ENCODE data around the gene GCA. TPM values are rescaled to one million over a fixed set of nuclear protein-coding genes. Genes with fewer than 3 reads are reported as not detected.

The GCA gene
- total RNA-seq, 1 experiment from 2014 or later: 16.8 TPM

DNA sequence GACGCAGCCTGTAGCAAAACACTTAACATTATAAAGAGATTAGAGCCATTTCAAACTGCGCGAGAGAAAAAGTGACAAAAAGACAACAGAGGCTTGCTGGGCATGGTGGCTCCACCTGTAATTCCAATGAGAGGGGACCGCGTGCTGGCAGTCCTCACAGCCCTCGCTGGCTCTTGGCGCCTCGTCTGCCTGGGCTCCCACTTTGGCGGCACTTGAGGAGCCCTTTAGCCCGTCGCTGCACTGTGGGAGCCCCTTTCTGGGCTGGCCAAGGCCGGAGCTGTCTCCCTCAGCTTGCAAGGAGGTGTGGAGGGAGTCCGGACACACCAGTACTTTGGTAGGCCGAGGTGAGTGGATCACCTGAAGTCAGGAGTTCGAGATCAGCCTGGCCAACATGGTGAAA is 16.1 kb upstream of the GCA start:
- no peak for DNase-seq (ENCODE audit: low spot score)

DNA sequence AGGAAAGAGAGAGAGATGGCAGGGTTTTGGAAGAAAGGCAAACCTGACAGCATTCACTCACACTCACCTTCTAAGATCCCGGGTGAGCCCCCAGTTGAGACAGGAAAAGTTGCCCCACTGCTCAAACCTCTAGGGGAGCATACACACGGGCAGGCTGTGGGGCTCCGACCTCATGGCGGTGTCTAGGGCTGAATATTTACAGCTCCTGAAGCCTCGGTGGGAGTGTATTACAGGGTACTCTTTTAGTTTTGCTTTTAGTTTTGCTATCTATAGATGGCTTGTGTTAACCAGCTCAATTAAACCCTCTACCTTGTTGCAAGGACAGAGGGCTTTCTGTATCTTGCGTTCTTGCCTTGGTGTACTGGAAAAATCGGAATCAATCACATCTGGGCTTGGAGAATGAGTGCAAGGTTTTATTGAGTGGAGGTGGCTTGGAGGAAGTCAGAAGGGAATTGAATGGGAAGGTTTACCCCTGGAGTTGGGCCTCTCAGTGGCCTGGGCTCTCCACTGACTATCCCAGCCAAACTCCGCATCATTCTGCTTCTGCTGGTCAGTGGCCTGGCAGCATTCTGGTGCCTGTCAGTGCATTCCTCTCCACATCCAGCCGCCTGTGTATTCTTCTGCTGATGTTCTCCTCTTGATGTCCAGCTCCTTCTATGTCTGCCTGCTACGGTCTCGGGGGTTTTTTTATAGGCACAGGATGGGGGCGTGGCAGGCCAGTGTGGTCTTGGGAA is 15.3 kb upstream of the GCA start:
- DNase-seq (ENCODE audit: low spot score): no peak

DNA sequence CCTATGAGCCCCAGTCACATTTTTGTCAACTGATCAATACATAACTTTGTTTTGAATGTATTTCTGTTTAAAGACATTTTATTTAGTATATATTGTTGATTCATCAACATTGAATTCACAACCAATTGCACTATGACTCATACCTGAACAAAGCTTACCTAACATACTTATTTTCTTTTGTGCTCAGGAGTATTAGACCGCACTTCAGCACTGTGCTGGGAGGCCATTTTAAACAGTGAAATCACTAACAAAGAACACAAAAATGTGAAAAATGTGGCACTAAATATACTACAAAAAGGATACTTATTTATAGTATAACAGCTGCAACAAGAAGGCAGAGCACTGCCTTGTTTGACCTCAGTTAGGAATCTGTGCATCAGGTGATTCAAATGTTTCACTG is 13.1 kb upstream of the GCA start:
- no peak for DNase-seq (ENCODE audit: low spot score)

DNA sequence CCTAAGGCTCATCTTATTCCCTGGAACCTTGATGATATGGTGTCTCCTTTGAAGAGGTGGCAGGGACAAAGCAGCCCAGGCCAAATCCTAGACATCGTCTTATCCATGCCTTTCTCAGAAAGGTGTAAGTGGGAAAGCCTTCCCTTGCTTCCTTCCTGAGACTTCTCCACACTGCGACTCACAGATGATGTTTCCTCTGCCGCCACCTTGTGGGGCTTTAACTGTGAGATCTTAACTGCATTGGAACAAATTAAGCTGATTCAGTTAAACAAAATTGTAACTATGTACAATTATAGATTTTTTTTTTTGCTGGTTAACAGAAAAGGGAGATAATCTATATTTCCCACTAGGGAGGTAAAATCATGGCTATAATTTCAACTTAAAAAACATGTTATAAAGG is 10.0 kb upstream of the GCA start:
- DNase-seq (ENCODE audit: low spot score): peak; percentile 36

DNA sequence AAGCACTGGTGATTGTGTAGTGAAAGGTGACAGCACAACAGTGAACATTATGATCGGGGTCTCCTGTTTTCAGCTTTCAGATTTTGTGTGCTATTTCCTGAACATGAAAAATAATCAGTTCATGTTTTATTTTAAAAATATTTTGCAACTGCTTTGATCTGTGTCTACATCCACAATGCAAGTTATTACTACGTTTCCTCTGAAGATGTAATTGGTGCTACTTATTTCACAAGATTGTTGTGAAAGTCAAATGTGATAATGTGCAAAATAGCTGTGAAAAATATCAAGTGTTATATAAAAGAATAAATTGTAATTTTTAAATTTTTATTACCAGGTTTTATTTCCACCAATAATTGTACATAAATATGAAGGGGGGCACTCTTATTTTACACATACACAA is 6.1 kb upstream of the GCA start:
- DNase-seq (ENCODE audit: low spot score): no peak

DNA sequence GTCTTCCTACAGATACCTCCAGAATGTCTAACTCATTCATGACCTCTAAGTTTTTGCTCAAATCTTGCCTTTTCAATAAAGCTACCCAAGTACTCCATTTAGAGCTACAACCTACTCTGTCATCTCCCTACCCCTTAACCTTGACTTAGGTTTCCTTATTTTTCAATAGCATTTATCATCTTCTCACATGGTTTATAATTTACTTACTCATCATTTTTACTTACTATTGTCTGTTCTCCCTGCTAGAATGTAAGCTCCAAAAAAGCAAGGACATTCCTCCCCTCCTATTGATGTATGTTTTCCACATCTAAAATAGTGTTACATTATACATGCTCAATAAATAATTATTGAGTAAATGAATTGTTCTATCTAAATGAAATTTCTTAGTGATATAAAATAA is 3.1 kb upstream of the GCA start:
- DNase-seq (ENCODE audit: low spot score): no peak

DNA sequence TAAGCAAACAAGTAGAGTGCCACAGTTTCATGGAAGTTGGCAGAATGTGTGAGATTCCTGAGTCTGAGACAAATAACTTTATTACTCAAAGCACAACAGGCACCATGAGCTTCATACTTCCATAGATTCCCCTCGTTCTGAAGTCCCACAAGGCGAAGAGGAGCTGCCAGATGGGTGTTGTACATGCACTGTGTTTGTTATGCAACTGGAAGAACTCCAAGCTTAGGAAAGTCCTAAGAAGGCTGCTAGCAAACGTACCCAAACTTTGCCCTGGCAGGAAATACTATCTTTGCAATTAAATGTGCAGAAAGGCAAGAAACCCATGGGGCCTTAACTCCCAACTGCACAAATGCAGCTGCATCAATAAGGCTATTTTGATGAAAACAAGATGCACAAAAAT is 1.6 kb upstream of the GCA start:
- DNase-seq (ENCODE audit: low spot score): no peak

DNA sequence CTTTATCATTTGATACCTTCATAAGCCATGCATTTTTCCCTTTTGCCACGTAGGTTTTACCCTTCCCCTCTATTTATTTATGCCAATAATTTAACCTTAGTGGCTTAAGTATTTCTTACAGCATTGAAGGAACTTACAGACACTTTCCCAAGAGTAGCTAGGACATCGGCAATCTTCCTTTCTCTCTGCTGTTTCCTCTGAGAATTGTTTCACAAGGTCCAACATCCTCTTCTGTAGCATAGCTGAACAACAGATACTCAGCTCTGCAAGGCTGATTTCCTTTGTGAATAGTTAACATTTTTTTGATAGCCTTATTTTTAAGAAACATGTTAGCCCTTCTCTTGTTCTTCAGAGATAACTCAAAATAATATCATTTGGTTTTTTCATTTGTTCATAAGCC is 1.1 kb upstream of the GCA start:
- DNase-seq (ENCODE audit: low spot score): no peak

DNA sequence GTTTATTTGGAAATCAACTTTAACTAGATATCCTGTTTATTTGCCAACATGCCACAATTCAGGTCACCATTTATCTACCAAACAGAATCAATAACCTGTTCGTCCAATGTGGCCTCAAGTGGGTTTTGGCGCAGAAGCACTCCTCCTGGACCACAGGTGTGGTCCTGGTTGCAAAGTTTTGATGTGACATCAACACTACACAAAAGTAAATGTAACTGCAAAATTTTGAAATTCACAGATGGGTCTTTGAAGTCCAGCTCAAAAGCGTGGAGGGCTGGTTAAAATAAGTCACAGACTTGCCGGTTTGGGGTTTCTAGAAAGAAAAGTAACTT is 474 bp upstream of the GCA start:
- no peak for DNase-seq (ENCODE audit: low spot score)

DNA sequence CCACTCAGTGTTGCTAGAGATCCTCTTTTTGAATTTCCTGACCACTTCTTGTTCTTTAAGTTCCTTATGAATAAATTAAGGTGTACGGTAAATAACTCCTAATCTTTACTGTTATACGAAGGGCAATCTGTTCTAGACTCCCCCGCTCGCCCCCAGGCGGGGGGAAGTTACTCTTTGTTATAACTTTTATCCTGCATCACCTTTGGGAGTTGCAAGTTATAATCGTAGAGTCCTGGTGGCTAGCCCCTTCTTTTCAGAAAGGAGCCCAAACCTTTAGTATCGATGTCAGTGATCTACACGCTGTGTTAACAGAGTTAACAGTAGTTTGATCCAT is 652 bp downstream of the GCA start:
- no peak for DNase-seq (ENCODE audit: low spot score)

DNA sequence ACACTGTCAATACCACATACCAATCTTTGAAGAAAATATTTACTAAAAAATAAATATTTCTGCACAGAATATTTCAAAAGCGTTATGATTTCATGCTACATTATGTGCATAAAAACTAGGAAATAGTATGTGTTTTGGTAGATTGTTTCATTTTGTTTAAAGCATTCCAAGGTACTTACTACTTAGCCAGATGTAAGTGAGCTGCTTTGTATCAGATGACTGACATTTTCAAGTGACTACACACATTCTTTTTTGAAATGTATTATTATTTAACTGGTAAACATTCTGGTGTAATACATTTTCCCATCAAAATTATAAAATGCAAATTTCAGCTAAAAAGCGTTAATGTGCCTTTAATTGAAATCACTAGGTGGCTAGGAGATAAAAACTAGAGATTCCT is 21.5 kb downstream of the GCA start:
- no peak for DNase-seq (ENCODE audit: low spot score)

DNA sequence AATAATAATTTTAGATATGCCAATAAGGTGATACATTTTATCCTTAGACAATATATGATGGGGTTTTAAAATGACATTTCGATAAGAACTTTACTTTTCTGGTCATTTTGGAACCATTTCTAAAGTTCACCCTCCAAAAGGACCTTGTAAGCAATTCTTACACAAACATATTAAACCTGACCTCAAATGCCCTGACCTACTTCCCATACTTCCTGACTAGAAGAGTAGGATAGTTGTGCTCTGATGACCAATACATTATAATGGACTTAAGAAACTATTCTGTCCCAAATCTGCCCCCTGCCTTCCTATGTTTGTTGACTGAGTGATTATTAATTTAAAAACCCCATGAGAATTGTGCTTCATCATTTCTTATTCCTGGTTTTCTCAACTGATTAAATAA is 24.6 kb downstream of the GCA start:
- no peak for DNase-seq (ENCODE audit: low spot score)

DNA sequence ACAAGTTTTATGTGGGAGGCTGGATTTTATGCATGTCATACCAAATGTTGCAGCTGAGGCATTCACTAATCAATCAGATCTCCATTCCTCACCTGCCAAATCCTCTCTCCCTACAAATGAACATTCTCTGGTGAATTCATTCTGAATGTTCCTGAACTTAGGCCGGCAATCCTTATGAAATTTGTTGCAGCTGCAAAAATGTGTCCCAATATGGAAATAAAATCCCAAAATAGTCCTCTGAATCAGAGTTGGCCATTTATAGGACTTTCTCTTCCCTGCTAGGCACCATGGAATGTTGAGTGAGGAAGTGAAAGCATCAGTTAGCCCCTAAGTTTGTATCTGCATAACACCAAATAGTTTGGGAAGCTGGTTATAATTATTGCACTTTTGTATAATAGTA is 25.6 kb downstream of the GCA start:
- no peak for DNase-seq (ENCODE audit: low spot score)

DNA sequence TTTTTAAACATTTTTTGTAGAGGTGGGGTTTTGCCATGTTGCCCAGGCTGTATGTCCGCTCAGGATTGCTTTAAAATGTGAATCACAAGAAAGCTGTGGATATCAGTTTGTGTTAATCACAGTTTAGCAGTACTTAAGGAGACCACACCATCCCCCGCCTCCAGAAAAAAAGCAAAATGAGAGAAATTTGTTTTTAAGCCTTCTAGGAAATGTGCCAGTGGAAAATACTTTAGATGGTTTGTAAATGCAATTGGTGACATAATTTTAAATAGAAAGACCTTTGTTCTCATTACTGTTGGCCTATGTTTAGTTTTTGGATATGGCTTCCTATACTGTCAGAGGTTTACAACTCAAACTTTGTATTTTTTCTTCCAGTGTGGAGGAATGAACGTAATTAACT is 27.0 kb downstream of the GCA start:
- no peak for DNase-seq (ENCODE audit: low spot score)

DNA sequence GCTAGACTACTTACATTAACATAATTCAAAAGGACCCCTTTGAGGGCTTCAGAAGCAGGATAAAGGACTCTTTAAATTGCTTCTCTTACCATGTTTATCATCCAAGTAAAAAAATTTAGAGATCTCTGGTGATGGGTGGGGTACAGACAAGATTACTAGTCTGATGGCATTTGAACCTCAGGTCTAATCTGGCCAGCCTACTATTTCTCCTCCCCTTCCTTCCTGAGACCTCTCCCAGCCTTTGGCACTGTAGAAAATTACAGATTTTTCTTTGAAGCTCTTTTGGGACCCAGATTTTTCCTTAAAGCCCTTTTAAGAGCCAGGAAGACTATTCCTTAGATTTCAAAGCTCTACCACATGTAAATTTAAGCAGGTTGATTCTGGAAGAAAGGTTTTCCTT is 28.9 kb downstream of the GCA start:
- no peak for DNase-seq (ENCODE audit: low spot score)

DNA sequence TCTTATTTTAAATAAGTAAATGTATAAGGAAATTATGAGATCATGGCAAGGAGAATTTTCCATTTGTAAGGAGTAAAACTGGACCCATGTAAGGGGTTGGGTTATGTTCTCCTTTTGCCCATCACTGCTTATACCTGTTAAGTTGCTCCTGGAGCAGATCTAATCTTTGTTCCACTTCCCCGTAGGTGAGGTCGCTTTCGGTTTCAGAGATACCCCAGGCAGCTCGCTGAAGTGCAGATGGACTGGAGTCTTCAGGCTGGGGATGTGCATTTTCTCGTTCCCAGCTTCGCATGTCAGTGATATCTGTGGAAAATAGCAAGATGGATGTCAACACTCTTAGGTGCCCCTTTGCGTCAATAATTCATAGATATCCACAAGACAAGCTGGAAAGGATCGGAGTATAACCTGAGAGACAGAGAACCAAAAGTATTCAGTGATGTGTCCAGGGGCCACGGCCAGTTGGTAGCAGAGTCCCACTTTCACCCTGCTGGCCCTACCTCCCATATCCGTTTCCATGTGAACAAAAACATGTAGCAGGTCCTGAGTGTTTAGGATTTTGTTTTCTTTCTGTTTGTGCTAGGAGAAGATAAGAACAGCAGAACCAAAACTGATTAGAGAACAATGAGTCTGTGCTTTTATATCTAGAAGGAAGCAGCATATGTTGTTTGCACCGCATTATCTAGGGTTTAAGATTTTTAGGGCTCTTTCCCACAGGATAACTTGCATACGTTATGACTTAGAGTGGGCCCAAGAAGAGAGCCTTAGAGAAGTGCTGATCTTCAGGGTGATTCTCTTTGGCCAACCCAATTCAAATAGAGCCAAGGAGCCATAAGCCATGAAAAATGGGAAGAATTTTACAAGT is 36.0 kb downstream of the GCA start:
- no peak for DNase-seq (ENCODE audit: low spot score)

DNA sequence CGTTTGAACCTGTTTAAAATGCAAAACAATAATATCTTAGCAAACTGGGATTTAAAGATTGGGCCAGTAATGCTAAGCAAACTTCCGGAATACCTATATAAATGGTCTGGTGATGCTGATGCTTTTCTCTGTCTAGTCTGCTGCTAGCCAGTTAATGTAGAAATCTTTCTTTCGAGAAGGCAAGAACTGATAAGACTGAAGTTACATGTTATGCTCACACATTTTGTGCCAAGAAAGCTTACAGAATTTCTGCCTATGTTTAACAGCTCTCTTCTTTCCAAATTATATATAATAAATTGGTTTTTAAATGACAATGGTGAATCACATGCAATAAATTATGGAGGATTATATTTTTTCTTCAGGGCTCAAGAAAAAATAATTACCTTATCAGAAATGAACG is 37.9 kb downstream of the GCA start:
- no peak for DNase-seq (ENCODE audit: low spot score)

DNA sequence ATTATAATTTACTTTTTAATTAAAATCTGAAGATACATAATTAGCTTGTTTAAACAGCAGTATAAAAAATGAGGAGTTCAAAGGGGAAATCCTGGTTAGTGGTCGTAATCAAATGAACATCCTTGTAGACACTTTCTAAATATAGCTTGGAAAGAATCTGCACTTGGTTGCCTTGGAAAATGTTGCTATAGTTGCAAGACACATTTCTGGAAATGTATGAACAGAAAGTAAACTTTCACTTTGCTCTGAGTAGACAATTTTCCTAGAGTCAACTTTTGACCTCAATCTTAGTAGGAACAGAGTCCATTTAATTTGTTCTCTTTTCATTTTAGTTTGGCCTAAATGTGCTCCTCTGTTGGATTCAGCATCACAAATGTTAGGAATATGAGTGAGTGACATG is 38.3 kb downstream of the GCA start:
- peak; percentile 11 for DNase-seq (ENCODE audit: low spot score)

DNA sequence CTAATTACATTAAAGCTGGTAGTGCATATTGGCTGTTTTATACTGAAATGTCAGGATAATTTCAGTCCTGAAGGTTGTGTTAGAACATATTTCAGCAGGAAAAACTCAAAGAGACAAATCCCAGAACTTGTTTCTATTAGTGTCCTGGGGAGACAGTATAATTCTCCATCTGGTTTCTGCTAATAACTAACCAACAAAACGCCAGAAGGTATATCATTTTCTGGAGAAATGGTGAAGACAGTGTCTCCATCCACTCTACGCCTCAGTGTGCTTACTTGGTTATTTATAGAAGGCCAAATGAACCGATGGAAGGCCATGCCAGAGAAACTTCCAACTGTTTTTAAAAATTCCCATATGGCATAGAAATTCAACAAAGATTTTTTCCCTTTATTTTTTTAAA is 41.6 kb downstream of the GCA start:
- no peak for DNase-seq (ENCODE audit: low spot score)

DNA sequence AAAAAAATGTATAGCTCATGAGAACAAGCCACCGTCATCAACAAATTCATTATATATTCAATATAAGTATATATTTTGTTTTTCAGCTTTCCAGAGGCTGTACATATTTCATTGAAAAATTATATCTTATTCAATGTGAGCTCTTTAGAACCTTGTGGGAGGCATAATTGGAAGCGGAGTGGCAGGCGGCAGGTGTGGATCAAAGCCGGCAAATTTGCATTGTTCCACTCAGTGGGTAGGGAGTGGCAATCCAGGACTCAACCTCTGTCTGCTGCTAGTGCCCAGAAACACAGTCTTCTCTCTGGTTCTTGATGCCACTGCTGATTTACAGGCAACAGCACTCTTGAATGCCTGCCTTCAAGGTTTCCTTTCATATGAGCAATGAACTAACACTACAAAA is 46.9 kb downstream of the GCA start:
- DNase-seq (ENCODE audit: low spot score): no peak

DNA sequence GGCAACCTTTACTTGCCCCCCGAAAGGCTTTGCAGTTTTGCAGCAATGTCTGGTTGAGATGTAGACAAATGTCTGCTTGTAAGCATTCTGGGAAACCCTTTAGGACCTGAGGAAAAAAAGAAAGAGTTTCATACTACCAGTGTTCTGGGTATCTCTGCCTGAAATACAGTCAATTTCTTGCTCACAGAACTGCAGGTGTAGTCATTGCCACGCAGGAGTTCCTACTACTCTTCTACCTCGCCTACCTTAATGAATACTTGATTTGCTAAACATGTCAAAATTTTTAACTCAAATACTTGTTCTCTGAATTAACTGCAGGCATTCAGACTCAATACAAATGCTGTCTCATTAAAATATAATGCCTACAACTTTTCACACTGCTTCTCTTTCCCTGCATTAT is 56.4 kb downstream of the GCA start:
- no peak for DNase-seq (ENCODE audit: low spot score)

DNA sequence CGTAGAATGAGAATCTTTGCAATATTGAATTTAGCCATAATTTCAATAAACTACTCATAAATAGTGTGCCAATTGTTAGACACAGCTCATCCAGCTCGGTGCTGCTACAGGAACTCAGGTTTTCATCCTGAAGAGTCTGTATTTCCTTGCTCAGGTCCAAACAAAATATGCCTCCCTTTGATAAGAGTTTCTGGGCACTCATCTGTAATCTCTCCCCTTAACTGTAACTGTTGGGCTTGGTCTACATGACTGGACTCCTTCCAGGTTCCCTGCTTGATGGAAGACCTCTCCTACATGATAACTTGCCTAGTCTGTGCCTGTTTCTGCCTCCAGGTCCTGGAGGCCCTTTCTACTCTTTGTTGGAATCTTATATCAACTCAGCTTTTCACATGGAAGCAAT is 57.9 kb downstream of the GCA start:
- DNase-seq (ENCODE audit: low spot score): no peak

DNA sequence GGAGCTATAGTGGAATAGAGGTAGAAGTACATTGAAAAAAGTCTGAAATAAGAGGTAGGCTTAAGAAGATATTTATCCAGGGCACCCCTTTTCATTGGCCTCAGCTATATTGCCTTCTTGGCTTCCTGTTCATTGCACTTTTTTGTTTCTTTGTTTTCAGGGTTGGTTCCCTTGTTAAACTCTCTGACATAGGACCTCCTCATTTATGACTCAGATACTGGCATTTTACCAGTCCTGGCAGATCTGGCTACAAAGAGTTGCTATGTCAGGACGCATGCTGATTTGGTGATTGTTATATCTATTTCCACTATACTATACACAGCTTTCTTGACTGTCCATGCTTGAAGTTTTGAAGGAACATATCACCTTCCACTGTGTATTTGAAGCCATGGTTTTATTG is 60.0 kb downstream of the GCA start:
- DNase-seq (ENCODE audit: low spot score): peak; percentile 72

All from H4 (cell line).